ENCODE data around the gene PHF11.
A peak's percentile ranks its signal among the peaks of the same experiment; 100 is the strongest.

Gene PHF11

GRCh38 chr13:49495783-49496762 lies at the start of gene PHF11:
PHF11 (plus strand) TSS chr13:49495953; CDS start chr13:49496002, 49 bp downstream.
- no peak for DNase-seq (ENCODE audit: low read depth)
- H3K4me3 ChIP-seq (ENCODE audit: low read depth, low read length), result peak within 1 kb of the TSS; percentile 27
- TF ChIP-seq CTCF (IDR thresholded peaks at IDR 0.05; ENCODE audit: control insufficient read depth, extremely low read depth, insufficient read depth), result no peak

GRCh38 chr13:49446473-49446872 lies 49.3 kb upstream of the PHF11 start:
- DNase-seq (ENCODE audit: low read depth), result no peak
- TF ChIP-seq CTCF (IDR thresholded peaks at IDR 0.05; ENCODE audit: control insufficient read depth, extremely low read depth, insufficient read depth), result no peak
- H3K4me3 ChIP-seq (ENCODE audit: low read depth, low read length), result no peak overlapping the region

GRCh38 chr13:49448753-49449152 lies 47.0 kb upstream of the PHF11 start:
- H3K4me3 ChIP-seq (ENCODE audit: low read depth, low read length), result no peak overlapping the region
- TF ChIP-seq CTCF (IDR thresholded peaks at IDR 0.05; ENCODE audit: control insufficient read depth, extremely low read depth, insufficient read depth), result no peak
- DNase-seq (ENCODE audit: low read depth), result no peak

GRCh38 chr13:49450105-49450819 lies 45.5 kb upstream of the PHF11 start:
- TF ChIP-seq CTCF (IDR thresholded peaks at IDR 0.05; ENCODE audit: control insufficient read depth, extremely low read depth, insufficient read depth), result no peak
- no peak overlapping the region for H3K4me3 ChIP-seq (ENCODE audit: low read depth, low read length)
- no peak for DNase-seq (ENCODE audit: low read depth)

- no peak for TF ChIP-seq CTCF (IDR thresholded peaks at IDR 0.05; ENCODE audit: control insufficient read depth, extremely low read depth, insufficient read depth)
- H3K4me3 ChIP-seq (ENCODE audit: low read depth, low read length), result no peak overlapping the region
- DNase-seq (ENCODE audit: low read depth), result peak; percentile 54
Measured at GRCh38 chr13:49452725-49453457, 42.9 kb upstream of the PHF11 start.

GRCh38 chr13:49453465-49453864 lies 42.3 kb upstream of the PHF11 start:
- DNase-seq (ENCODE audit: low read depth), result peak; percentile 78
- TF ChIP-seq CTCF (IDR thresholded peaks at IDR 0.05; ENCODE audit: control insufficient read depth, extremely low read depth, insufficient read depth), result no peak

More at GRCh38 chr13:49453465-49453864, 42.3 kb upstream of the PHF11 start:
- no peak overlapping the region for H3K4me3 ChIP-seq (ENCODE audit: low read depth, low read length)
